Peyer's patch (tissue), 4 donors: ENCODE results near the gene NCL.
A peak's percentile ranks its signal among the peaks of the same experiment; 100 is the strongest.

Source experiments
- CTCF ChIP-seq, 6 experiments: fragments of 450-650 bp in 4 of 6; fragments of 200-600 bp in 2 of 6; sonication (generic) in 1 of 6; IDR thresholded peaks; one replicate each; pipeline ENCODE4 v1.5.1; 2017 to 2019; ENCODE audit warnings: antibody characterized with exemption in 6 of 6, mild to moderate bottlenecking in 3 of 6, moderate library complexity in 1 of 6
- POLR2A ChIP-seq, 2 donors: fragments of 450-650 bp; IDR thresholded peaks; one replicate each; pipeline ENCODE4 v1.5.1; 2017; ENCODE audit warnings: antibody characterized with exemption in 2 of 2, mild to moderate bottlenecking in 2 of 2, moderate library complexity in 2 of 2

- TF ChIP-seq CTCF (IDR thresholded peaks at IDR 0.05) (peak in 2 of 6 experiments; percentile 21 to 26), POLR2A (IDR thresholded peaks at IDR 0.05) (no peak)
Measured at GRCh38 chr2:231464576-231465540, 574 bp upstream of the NCL start.
